Stimulated activated CD4-positive, alpha-beta T cell treated with anti-CD3 and anti-CD28 coated beads, Interleukin-4, amount 100 ng/mL, for 4 hours (primary cell): Measurements from ENCODE around the gene SLAMF1.
A peak's percentile ranks its signal among the peaks of the same experiment; 100 is the strongest.
"Not testable (repeated sequence)": the region's sequence is repeated elsewhere in the genome, so short reads cannot be mapped to it uniquely, and the experiment has no call there.

Source experiments
- DNase-seq, 2 experiments: peaks; one replicate each; pipeline ENCODE4 v3.0.0-alpha.2; 2020

Gene SLAMF1

DNA sequence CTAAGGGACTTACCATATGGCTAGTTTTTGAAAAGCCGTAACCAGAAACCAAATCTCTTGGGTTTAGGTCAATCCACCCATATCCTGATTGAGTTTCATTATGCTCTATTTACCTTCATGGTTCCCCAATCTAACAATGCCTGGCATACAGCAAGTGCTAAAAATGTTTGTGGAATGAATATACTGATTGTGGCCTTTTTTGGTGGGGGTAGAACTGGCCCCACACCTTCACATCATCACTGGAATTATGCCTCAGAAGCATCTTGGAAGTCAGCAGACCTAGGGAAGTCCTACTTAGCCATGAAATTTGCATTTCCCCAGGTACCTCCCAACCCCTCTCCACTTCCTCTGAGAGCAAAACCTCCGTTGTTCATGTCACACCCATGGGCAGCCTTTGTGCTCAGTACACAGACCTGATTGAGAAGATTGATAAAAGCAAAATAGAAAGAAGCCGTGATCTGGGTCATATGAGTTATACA lies 17.8 kb upstream of the SLAMF1 start:
- peak in 1 of 2 experiments; percentile 27 for DNase-seq

- no peak for DNase-seq
Measured at GRCh38 chr1:160662910-160663309, 16.1 kb upstream of the SLAMF1 start.

GRCh38 chr1:160659566-160659965 lies 12.7 kb upstream of the SLAMF1 start:
- DNase-seq: no peak

- DNase-seq: no peak
Measured at GRCh38 chr1:160658814-160659193, 12.0 kb upstream of the SLAMF1 start.

GRCh38 chr1:160658162-160658813 lies 11.4 kb upstream of the SLAMF1 start:
- DNase-seq: no peak

GRCh38 chr1:160657250-160657781 lies 10.5 kb upstream of the SLAMF1 start:
- no peak for DNase-seq

GRCh38 chr1:160656737-160657136 lies 9.9 kb upstream of the SLAMF1 start:
- no peak for DNase-seq

DNA sequence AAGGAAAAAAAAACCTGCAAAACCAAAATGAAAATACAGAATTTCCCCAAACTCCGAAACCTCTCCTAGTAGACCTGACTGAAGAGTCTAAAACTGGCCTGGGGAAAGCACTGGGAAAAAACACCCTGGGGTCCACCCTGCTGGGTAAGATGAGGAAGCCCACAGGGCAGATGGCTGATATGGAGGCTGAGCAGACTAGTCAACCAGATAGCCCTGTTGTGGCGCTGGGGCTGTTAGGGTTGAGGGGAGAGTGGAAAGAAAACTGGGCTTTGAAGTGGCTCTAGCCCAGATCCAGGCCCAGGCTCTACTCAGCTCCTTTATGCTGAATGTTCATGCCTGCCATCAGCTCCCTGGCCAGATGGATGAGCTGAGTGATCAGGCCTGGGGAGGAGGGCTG lies 6.8 kb upstream of the SLAMF1 start:
- no peak for DNase-seq

DNA sequence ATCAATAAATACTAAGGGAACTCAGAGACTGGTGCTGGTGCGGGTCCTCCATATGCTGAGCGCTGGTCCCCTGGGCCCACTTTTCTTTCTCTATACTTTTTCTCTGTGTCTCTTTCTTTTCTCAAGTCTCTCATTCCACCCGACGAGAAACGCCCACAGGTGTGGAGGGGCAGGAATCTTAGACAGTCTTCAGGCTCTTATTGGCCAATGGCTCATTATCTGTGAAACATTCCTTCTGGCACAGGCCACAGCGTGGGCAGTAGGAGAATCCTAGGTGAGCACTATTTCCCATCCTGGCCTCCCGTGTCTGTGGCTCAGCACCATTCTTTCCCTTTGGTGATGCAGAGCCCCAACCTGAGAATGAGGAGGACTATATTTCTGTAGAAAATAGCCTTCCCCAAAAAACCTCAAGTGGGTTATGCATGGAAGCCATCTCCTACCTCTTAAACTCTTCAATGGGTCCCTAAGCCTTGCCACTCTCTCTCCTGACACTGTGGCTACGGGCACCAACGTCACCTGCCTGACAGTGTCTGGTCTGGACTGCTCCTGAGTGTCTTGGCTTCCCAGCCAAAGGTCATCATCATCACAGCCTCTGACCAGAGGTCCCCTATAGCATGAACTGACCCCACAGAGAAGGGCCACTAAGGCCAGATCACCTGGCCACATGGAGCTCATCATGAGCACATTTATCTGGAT lies 6.2 kb upstream of the SLAMF1 start:
- no peak for DNase-seq

DNA sequence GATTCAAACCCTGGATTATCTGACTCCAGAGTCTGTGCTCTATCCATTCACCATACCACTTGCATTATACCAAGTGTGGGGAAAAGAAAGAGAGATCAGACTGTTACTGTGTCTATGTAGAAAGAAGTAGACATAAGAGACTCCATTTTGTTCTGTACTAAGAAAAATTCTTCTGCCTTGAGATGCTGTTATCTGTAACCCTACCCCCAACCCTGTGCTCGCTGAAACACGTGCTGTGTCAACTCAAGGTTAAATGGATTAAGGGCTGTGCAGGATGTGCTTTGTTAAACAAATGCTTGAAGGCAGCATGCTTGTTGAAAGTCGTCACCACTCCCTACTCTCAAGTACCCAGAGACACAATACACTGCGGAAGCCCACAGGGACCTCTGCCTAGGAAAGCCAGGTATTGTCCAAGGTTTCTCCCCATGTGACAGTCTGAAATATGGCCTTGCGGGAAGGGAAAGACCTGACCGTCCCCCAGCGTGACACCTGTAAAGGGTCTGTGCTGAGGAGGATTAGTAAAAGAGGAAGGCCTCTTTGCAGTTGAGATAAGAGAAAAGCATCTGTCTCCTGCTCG lies 5.3 kb upstream of the SLAMF1 start:
- DNase-seq: not testable (repeated sequence)

GRCh38 chr1:160651433-160652064 lies 4.7 kb upstream of the SLAMF1 start:
- DNase-seq: no peak

DNA sequence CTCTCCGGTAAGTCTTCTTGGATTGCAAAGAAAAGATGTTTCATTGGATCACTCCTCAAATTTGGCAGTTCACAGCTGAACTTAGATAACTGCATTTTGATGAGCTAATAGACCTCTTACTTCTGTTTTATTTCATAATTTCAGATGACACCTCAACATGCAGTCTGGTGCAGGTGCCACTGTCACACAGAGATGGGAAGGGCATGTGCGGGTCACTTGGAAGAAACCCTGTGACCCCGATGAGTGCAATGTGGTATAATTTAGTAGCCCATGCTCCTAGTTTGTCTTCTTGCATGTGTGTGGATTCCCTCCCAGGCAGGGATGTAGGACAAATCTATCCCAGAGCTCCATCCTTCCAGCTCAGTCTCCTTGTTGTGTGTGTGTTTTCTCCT lies 481 bp upstream of the SLAMF1 start:
- DNase-seq: no peak

DNA sequence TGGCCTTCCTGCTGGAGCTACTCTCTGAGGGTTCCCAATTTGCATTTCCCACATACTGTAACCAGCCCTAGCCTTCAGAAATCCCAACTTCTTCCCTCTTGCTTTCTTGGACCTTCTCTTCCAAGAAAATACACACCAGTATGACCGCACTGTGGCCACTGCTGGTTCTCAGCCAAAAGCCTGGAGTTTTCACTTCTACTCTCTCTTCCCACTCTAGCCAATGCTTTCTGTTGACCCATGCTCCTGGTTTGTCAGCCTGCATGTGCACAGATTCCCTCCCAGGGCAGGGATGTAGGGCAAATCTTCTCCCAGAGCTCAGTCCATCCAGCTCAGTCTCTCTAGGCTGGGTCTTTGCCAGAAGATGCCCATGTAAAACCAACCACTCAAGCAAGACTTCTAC lies 664 bp downstream of the SLAMF1 start:
- no peak for DNase-seq

GRCh38 chr1:160645386-160646130 lies 1.3 kb downstream of the SLAMF1 start:
- DNase-seq: no peak

DNA sequence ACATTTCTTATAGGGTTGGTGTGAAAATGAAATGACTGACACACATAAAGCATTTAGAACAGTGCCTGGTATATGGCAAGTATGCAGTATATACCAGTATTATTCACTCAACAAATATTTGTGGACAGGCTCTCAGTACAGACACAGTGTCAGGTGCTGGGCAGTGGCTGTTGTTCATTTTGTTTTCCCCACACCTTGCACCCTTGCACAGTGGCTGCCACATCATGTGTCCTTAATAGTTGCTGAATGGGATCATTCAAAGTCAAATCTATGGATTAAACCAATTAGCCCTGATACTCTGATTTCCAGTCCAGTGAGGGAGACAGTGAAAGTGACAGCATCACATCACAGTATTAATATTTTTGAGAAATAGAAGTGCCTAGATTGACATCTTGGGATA lies 2.4 kb downstream of the SLAMF1 start:
- no peak for DNase-seq

DNA sequence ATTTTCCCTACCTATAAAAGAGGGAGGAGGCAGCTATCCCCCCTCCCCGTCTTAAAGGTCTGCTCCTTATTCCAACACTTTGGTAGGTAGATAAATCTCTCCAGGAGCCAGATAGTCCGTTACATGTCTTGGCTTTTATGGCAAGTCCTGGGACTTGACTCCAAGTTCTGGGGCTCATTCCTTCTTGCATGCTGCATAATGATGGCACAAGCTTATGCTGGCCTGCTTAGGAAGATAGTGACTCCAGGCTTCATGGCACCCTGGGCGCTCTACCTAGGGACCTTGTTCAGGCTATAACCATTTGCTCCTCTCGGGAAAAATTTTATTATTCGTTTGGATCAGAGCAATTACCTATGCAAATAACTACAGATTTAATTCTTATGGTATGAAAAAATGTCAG lies 3.7 kb downstream of the SLAMF1 start:
- DNase-seq: no peak

DNA sequence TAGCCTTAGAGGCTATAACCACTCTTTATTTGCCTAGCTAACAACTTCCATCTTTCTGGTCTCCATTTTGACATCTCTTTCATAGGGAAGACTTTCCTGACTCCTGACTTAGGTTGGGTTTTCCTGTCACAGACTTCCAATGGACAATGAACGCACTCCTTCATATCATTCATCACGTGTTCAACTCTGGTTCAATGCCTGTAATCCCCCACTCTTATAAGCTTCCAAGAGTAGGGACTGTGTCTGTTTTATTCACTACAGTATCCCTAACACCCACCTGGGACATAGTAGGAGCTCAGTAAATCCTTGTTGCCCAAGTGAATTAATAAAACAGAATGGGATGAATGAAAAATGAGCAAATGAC lies 4.6 kb downstream of the SLAMF1 start:
- DNase-seq: no peak

- DNase-seq: peak in 1 of 2 experiments; percentile 67
Measured at GRCh38 chr1:160641323-160642280, 5.2 kb downstream of the SLAMF1 start.

DNA sequence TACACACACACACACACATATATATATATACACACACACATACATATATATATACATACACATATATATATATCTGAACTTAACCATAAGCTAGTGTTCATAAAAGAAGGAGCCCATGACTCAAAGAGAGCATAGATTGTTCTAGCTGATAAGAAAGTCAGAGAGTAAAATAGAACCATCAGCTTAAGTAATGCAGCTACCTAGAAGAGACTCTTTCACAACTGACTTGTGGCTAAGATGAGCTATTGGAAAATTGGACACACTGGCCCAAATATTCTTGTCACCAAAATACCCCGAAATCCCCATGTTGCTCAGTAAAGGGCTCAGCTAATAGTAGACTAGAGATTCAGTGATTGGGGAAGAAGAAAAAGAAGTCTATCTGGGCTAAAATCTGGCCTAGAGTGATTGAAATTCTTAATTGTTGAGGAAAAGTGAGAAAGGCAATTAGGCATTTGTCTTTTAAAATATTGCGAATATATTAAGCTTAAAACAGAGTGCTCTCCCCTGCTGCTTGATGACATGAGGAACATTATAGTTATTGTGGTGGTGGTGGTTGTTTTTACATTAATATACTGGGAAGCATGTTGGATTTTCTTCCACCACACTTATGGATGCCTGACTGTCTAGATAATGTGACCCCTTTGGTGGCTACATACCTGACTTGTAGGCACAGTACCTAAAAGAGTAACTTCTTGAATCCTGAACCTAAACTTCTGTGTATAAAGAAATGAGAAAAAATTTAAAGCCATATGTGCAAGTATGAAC lies 6.3 kb downstream of the SLAMF1 start:
- peak in 1 of 2 experiments; percentile 32 for DNase-seq

DNA sequence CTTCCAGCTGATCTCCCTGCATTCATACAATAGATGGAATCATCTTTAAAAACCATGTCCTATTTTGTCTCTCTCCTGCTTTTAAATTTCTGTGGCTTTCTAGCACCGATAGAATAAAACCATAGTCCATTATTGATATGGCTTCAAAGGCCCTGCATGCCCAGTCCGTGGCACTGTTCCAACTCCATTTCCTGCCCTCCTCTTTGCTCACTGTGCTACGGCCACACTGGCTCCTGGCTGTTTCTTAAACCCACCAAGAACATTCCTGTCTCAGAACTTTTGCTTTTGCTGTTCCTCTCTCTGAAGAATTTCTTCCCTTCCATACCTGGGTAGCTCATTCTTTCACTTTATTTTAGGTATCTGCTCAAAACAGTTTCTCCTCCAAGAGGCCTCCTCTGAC lies 7.2 kb downstream of the SLAMF1 start:
- no peak for DNase-seq

DNA sequence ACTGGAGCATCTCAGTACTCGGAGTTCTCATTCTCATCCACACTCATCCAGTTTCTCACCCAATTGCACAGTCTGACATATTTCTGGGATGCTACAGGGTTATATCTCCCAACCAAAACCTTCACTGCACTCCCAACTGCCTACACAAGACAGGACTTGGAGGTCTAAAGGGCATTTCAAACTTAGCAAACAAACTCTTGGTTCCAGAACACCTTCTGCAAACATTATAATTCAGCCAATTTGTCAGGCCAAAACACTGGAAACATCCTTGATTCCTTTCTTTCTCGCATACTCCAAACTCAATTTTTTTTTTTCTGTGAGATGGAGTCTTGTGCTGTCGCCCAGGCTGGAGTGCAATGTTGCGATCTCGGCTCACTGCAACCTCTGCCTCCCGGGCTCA lies 7.9 kb downstream of the SLAMF1 start:
- DNase-seq: no peak
